ENCODE data around the gene THSD7B.

THSD7B gene

DNA sequence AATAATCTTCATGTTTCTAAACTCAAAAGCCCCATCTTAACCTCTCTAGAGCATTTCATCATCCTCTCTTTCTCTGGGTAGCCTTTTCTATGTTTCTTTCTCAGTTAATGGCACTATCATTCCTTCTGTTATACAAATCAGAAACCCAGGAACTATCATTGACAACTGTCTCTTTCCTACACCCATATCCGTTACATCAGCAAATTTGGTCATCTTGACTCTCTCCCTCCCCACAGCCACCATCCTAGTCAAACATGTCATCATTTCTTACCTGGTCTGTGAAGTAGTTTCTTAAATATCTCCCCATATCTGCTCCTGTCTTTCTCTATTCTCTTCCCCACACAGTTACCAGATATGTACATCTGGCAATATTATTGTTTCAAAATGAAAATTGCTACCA lies 62.8 kb downstream of the THSD7B start:
- DNase-seq, result no peak

DNA sequence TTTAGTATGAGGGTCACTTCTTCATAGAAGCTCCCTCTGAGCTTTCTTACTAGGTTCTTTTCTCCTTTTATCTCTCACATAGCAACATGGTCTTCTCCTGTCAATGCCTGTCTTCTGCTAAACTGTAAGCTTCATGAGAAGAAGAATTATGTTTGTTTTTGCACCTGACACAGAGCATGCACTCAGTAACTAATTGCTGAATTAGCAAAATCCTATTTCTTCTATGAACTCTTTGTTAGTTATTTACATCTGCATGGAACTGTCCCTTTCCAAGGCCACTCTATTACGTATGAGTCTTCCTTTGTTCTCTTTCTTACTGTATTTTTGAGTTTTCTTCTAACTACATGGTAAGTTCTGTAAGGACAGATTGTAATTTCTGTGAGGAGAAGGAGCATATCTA lies 63.4 kb downstream of the THSD7B start:
- DNase-seq, result no peak

DNA sequence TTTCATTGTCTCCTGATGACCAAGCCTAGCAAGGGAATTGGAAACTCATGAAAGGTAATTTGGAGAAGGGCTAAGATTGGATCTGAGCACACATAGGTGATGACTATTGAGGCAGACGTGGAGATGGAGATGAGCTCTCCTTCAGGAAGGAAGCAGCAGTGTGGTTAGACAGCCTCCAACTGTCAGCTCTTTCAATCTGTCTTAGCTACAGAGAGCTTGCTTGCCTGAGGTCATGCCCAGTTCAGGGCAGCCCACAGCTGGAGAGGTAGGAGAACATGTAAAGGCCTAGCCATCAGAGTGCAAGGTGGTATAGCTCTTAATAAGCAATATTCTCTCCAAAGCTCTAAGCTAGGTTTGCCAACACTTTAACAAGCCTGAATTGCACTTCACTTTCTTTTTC lies 79.2 kb downstream of the THSD7B start:
- no peak for DNase-seq

DNA sequence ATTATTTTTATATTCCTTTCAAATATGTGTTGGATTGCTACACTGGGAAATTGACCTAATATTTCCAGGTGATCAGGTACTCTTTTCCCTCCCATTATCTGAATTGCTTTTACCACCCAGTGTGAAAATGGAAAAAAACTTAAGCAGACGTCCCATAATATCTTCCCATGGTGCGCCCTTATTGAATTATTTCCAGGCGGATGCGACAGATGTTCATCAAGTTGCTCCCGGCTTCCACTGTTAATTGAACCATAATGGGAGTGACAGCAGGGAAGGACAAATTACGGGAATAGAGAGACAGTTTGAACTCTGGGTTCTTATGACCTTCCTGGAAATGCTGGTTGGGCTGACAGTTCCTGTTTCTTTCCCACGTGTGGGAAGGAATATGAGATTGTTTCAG lies 93.3 kb downstream of the THSD7B start:
- no peak for DNase-seq

DNA sequence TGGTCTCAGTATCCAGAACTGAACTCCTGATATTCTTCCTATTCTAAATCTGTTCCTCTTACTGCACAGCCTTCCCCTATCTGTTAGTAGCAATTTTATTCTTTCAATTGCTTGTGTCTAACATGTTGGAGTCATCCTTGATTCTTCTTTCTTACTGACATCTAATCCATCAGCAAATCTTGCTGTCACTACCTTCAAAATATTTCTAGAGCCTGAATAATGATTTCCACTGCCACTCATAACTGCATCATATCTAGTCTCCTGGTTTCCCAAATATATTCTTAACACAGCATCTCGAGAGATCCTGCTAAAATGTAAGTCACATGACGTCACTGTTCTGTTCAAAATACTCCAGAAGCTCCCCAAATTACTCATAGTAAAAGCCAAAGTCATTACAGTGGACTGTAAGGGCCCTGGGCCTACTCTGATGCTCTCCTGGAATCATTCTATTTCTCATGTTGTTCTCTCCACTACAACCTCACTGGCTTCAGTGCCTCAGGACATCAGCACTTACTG lies 95.2 kb downstream of the THSD7B start:
- no peak for DNase-seq

DNA sequence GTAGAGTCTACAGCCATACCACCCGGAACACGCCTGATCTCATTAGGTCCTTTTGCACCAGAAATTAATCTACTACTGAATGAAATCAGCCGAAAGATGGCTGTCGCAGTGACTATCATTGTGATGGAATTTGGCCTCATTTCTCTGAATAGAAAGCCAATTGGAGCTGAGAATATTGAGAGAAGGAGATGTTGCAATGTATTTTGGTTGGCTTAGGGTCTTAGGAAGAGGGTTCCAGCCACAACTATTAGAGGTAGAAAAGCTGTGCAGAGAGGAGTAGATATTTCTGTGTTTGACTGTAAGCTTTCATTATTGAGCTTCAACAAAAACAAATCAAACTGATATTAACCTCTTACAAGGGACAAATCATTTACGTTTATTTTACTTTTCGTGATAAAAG lies 98.1 kb downstream of the THSD7B start:
- DNase-seq, result no peak

DNA sequence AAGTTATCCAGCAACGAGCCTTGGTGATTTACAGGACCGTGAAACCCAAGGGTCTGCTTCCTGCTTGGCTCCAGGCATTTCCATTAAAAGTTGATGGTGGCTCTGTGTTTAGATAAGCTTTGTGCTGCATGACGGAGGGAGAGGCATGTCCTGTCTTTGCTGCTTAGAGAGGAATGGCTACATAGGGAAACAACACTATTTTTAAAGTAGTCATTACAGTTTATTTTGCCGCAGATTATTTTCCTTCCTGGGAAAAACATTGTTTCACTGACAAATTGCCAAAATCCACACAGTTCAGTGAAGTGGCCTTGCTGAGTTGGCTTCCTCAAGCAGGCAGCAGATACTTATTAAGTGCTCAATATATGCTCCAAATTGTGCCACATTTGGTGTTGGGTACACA lies 98.5 kb downstream of the THSD7B start:
- no peak for DNase-seq

DNA sequence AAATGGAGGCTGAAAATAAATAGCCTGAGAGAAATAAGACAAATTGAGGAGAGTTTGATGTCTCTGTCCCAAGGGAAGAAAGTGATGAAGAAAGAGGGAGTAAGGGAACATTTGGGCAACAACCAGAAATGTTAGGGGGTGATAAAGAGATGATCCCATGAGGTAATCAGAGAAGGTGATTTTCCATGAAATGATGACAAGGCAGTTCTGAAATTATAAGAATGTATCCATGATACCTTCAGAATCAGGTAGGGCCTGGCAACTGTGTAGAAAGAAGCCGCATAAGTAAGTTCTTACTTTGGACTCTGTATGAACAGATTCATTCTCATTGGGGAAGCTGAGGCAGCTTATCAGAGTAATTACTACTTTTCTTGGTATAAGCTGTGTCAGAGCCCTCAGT lies 106.1 kb downstream of the THSD7B start:
- DNase-seq, result no peak

DNA sequence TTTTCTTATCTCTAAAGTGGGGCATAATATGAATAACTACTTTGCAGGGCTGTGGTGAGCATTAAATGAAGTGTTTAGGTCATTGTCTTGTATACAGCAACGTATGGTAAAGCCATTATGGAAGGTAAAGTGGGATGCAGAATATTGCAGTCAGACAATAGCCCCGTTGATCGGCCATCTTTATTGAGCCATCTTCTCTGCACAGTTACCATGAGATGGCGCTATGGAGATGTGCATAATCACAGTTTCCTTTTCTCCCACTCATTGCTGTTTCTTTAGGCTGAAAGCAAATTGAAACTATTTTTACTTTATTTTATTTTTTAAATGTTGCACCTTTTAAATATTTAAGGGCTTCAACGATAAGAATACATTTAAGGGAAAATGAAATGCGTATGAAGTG lies 108.9 kb downstream of the THSD7B start:
- DNase-seq, result peak in 1 of 2 experiments; percentile 2

DNA sequence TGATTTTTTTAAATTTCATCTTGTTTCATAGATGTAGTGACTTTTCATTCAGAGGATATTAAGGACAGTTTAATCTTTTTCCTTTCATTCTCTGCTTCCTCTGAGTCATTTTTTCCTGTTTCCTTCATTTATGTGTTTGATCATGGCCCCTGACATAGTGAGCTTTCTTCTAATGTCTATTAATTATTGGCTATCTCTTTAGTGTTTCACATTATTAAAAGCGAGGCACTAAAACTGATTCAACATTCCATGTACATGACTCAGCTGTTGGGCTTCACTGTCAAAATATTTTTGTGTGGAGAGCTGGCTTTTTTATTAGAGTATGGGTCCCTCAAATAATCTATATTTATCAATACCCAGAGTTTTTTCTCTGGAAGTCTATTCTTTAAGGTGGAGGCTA lies 125.8 kb downstream of the THSD7B start:
- no peak for DNase-seq

DNA sequence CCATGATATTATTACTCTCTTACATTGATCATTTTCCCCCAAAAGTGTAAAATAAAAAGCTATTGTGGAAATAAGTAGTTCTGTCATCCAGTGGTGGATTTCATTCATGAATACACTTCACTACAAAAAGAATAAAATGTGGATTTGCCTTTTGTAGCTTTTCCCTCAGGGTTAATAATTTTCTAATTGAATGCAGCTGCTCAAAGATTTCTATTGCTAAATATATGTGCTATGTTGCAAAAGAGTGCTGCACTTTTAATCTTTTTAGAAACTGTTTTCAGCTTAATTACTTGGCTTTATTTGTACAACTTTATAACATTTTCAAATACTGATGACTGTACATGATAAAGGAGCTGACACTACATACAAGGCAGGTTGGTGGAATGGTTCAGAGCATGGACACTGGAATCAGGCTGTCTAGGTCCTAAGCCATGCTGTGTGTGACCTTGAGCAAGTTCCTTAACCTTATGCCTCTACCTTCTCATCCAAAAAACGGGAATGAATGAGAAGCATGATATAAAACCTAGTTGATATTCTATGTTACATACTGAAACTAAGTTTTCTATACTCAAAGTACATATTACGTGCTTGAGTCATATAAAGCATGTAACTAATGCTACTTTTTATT lies 128.8 kb downstream of the THSD7B start:
- no peak for DNase-seq

DNA sequence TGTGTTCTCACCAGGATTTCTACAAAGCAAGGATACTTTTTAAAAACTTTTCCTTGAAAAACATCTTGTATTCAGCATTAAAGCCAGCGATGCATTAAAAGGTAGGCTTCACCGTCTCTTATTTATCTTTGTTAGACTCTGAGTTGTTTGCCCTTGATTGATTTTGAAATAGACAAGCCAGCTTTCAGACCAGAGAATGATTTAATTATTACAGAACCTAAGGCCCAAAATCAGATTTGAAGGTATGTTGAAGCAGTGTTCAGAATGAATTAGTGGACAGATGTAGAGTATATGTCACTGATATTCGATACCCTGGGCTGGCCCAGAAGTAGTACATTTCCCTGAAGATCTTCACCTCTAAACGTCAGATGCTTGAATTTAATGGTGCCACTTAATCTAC lies 136.4 kb downstream of the THSD7B start:
- no peak for DNase-seq

DNA sequence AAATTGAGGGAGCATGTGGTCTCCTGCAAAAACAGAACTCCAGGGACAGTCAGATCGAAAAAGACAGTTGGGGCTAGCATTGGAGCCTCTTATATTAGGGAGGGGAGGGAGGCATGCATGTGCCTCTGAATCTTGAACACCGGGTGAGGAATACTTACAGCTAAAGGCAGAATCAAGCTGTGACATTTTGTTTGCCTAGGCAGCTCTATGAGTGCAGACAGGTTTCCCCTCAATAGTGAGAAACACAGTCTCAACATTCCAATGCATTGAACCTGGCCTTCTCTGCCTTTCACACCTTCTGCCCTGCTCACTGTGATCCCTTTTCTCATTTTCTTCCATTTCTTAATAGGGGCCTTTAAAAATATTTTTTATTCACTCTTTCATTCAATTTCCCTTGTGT lies 140.4 kb downstream of the THSD7B start:
- DNase-seq, result no peak

DNA sequence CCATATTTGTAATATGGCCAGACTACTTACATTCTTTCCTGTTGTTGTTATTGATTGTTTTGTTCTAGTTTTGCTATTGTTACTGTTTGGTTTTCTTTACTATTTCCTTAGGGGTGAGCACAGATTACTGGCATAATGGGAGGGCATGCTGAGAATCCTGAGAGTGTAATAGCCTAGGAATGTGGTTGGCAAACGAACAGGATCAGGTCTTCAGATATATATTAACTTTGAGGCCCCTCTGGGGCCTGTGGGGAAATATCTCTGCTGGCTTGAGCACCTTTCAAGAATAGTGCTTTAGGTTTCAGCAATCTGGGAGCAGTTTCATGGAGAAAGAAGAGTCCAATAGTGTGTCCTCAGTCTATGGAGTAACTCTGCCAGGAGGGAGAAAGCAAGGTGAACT lies 144.4 kb downstream of the THSD7B start:
- DNase-seq, result no peak

DNA sequence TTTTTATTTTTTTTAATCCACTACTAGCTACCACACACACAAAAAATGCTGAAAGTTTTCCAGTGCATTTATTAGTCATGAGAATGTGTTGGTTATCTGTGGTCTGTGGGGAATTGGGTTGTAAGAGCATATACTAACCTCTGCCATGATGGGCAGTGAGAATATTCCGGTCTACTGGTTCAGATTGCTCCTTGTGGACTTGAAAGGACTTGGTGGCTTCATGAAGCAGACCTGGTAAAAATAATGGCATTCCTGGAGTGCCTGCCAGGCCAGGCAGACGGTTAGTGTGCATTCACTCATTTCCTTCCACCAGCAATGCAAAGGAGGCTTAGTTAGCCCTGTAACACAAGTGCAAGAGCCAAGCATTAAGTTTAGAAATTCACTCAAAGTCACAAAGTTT lies 150.8 kb downstream of the THSD7B start:
- no peak for DNase-seq

DNA sequence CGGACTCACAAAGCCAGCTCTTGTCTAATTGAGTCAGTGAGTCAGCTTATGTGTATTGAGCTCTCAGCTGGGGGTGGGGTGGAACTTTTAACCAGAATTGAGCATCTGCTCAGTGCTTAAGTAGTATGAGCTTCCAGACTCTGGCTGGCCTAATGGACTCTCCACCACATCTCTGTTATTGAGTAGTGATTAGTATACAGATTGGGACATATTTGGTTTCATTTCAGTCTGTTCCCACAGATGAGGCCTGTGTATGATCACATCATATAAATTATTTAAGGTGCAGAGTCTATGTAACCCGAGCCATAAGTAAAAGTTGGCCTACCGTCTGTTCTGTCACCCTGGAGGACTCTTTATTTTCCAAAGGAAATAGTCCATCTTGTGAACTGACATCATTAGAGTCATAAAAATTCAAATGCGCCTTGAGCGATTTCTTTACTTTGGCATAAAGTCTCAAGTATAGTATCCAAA lies 152.1 kb downstream of the THSD7B start:
- DNase-seq, result no peak

DNA sequence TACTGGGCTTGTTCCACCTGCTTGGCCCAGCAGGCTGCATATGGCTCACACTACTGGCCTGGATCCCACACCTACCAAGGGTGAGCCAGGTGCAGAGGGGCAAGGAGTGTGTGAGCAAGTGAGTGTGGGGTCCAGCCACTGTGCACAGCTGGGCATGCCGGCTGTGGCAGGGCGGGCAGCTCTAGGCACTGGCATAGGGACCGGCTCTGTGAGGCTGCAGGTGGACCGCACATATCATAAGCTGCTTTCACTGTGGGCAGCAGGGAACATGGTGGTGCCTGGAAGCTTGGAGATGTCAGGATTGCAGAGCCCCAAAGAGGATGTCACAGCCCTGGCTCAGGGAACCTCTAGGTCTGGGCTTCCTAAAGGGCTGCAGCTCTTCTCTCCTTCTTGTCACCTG lies 154.3 kb downstream of the THSD7B start:
- DNase-seq, result no peak

DNA sequence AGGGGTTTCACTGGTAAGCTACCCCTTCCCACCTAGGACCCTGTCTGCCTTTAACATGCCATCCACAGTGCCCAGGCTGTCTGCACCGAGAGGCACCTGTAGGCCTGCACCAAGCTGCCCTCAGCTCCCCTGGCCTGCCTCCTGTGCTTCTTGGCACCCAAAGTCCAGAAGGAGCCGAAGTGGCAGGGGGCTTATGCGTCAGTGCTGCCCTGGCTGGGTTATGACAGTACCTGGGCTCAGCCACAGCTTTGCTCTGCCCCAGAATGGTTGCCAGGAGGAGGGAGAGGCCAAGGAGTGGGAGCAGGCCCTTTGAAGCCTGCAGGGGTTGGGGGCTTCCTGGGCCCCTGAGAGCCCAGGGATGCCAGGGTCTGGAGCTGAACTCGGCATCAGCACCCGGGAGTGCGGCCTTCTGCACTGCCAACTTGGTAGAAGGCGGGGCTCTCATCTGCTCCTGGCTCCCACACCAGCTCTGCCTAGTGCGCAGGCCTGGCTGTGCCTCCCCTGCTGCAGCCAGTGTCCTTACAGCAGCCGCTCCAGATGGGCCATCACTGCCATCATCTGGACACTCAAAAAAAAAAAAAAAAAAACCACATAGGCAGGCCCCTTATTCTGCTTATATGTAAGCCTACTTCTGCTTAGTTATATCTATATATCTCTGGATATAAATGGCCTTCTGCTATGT lies 155.4 kb downstream of the THSD7B start:
- DNase-seq, result no peak

DNA sequence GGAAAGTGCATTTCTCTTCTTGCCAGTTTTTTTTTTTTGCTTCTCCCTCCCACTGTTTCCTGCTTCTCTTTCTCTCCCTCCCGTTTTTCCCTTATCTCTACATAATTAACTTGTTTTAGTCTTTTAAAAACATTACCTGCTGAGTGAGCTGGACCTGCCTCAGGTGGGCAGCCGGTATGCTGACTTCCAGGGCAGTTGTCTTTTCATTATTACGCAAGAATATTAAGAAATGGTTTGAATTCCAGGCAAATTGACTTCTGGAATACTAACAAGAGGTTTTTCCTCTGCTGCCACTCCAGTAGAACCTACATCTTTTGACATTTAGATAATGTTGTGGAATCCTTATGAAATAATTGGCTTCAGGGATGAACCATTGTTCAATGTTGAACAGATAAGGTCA lies 161.8 kb downstream of the THSD7B start:
- no peak for DNase-seq

DNA sequence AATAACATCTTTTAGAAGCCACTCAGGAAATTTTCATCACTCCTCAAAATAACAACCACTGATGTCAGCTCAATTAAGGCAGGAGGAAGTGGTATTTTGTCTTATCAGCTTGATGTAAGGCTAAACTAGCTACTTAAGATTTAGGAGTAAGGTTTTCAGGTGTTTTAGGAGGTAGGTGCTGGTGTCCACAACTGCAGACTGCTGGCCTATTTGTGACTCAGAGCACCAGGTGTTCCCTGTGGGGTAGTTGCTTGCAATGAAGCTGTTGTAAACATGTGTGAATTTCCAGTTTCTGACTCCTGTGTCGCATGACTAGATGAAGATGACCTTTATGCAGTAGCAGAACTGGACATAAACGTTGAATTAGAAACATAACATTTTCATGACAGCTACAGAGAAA lies 164.2 kb downstream of the THSD7B start:
- DNase-seq, result no peak

DNA sequence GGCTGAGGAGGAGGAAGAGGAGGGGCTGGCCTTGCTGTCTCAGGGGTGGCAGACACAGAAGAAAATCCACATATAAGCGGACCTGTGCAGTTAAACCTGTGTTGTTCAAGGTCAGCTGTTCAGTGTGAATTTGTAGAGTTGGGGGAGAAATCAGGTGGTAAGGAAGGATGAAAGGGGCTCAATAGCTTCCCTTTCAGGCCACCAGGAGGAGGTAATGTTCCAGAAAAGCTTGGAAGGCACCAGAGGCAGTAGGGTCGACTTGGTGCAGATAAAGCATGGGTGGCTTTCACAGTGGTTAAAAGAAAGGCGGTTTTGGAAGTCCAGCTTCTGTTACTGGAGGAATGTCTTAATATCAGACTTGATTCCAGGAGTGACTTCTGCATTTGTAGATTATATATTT lies 167.4 kb downstream of the THSD7B start:
- no peak for DNase-seq

DNA sequence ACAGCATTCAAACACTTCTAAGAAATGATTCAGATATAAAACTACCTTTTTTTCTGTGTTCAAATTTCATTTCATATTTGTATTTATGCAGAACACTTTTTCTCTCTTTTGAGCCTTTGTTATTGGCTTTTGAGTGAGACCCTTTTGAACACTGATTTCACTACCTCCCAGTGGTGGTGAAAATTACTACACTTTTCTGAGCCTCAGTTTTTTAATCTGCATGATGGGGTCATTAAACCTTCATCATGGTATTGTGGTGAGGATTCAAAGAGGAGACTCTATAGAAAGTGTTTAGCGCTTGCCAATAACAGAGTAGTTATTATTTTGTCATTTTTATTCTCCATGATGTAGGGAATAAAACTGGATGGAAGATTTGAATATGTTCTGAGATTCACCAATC lies 169.8 kb downstream of the THSD7B start:
- no peak for DNase-seq

DNA sequence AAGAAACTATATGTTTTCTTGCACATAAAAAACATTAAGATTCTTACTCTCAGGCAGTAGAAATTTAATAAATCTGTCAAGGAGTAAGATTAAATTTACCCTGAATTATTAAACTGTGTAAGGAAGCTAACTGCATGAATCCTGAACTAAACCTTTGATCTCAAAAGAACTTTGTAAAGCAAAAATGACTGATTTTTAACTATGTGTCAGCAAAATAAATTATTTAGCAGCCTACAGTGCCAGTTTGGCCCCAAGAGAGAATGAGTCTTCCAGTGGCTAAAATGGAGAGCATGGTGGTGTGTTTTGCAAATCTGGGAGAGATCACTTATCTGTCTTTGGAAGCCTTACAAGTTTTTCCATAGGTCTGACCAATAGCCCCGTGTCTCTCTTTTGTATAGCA lies 190.7 kb downstream of the THSD7B start:
- no peak for DNase-seq

DNA sequence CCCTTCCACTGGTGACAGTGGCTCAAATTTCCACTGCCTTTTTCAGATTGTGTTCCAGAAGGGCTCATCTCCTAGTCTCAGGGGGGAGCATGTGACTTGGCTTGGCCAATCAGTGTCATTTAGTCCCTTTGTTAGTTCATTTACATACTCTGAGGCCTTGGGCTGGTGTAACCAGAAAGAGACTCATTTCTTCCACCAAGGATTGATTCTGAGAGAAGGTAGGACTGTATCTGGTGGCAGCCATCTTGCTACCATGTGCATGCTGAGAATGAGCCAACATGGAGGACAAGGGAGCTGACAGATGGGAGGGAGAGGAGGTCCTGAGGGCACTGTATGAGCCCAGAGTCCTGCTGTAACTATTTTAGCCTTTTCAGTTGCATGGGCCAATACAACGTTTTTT lies 191.7 kb downstream of the THSD7B start:
- no peak for DNase-seq
